ENCODE data around the gene NACC1. TPM values are rescaled to one million over a fixed set of nuclear protein-coding genes. Genes with fewer than 3 reads are reported as not detected.

NACC1 gene
- total and polyA plus RNA-seq, 2 of the 13 experiments (the other 11 are each of a cell fraction or from before 2014, with no cell fraction given) = 31.8 to 42.3 TPM

DNA sequence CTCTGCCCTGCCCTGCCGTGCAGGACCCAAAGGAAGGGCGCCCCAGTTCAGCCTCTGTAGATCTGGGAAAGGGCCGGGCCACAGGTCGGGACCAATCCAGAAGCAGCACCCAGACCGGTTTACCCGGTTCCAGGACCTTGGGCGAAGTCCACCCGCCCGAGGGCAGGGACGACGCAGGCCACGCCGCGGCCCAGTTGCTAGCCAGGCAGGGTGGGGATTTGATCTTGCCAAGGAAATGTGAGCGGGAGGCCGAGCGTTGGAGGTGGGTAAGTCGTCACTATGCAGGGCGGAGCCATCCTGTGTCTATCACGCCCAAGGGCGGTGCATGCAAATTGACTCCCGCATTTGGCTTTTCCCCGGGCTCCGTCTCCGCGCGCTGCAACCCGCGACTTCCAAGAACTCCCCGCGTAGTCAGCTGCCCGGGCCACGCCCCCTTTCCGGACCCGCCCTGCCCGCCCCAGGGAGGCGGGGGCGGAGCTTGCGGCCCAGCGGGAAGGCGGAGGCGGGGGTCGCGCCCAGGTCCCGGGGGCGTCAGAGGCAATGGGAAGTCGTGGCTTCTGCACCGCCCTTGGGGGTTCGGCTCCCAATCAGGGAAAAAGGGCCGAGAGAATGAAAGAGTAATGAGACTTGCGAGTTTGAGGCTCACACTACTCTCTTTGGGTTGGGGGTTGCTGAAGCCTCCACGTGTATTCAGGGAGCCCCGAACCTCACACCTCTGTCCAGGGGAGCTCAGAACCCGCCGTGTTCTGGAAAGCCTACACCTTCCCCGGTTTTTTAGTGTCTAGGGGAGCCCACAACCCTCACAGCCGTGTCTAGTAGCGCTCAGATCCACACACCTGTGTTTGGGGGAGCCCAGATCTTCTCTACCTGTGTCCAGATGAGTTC is 44.9 kb downstream of the NACC1 start (continued):
- TF ChIP-seq PHF20 (CRISPR knock-in tag; IDR thresholded peaks at IDR 0.05) (peak; percentile 61; the same call in 1 of the 2 replicates), HNRNPLL (IDR thresholded peaks at IDR 0.05; ENCODE audit: low read depth, low read length, poor library complexity, severe bottlenecking) (peak; percentile 83), ELF1 (CRISPR knock-in tag; IDR thresholded peaks at IDR 0.05) (peak; percentile 70), CCDC6 (CRISPR knock-in tag; IDR thresholded peaks at IDR 0.05) (peak; percentile 76), ZMYM2 (CRISPR knock-in tag; IDR thresholded peaks at IDR 0.05) (peak; percentile 99)
- TF ChIP-seq, protein P1, sequence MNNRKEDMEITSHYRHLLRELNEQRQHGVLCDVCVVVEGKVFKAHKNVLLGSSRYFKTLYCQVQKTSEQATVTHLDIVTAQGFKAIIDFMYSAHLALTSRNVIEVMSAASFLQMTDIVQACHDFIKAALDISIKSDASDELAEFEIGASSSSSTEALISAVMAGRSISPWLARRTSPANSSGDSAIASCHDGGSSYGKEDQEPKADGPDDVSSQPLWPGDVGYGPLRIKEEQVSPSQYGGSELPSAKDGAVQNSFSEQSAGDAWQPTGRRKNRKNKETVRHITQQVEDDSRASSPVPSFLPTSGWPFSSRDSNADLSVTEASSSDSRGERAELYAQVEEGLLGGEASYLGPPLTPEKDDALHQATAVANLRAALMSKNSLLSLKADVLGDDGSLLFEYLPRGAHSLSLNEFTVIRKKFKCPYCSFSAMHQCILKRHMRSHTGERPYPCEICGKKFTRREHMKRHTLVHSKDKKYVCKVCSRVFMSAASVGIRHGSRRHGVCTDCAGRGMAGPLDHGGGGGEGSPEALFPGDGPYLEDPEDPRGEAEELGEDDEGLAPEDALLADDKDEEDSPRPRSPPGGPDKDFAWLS (CRISPR knock-in tag; IDR thresholded peaks at IDR 0.05; ENCODE audit: borderline replicate concordance) = no peak
- TF ChIP-seq, protein P2, sequence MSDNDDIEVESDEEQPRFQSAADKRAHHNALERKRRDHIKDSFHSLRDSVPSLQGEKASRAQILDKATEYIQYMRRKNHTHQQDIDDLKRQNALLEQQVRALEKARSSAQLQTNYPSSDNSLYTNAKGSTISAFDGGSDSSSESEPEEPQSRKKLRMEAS (IDR thresholded peaks at IDR 0.05) = peak; percentile 65
- TF ChIP-seq, protein P3, sequence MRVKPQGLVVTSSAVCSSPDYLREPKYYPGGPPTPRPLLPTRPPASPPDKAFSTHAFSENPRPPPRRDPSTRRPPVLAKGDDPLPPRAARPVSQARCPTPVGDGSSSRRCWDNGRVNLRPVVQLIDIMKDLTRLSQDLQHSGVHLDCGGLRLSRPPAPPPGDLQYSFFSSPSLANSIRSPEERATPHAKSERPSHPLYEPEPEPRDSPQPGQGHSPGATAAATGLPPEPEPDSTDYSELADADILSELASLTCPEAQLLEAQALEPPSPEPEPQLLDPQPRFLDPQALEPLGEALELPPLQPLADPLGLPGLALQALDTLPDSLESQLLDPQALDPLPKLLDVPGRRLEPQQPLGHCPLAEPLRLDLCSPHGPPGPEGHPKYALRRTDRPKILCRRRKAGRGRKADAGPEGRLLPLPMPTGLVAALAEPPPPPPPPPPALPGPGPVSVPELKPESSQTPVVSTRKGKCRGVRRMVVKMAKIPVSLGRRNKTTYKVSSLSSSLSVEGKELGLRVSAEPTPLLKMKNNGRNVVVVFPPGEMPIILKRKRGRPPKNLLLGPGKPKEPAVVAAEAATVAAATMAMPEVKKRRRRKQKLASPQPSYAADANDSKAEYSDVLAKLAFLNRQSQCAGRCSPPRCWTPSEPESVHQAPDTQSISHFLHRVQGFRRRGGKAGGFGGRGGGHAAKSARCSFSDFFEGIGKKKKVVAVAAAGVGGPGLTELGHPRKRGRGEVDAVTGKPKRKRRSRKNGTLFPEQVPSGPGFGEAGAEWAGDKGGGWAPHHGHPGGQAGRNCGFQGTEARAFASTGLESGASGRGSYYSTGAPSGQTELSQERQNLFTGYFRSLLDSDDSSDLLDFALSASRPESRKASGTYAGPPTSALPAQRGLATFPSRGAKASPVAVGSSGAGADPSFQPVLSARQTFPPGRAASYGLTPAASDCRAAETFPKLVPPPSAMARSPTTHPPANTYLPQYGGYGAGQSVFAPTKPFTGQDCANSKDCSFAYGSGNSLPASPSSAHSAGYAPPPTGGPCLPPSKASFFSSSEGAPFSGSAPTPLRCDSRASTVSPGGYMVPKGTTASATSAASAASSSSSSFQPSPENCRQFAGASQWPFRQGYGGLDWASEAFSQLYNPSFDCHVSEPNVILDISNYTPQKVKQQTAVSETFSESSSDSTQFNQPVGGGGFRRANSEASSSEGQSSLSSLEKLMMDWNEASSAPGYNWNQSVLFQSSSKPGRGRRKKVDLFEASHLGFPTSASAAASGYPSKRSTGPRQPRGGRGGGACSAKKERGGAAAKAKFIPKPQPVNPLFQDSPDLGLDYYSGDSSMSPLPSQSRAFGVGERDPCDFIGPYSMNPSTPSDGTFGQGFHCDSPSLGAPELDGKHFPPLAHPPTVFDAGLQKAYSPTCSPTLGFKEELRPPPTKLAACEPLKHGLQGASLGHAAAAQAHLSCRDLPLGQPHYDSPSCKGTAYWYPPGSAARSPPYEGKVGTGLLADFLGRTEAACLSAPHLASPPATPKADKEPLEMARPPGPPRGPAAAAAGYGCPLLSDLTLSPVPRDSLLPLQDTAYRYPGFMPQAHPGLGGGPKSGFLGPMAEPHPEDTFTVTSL (CRISPR knock-in tag; IDR thresholded peaks at IDR 0.05; ENCODE audit: borderline replicate concordance) = peak; percentile 59; the same call in 1 of the 2 replicates
- TF ChIP-seq, protein P4, sequence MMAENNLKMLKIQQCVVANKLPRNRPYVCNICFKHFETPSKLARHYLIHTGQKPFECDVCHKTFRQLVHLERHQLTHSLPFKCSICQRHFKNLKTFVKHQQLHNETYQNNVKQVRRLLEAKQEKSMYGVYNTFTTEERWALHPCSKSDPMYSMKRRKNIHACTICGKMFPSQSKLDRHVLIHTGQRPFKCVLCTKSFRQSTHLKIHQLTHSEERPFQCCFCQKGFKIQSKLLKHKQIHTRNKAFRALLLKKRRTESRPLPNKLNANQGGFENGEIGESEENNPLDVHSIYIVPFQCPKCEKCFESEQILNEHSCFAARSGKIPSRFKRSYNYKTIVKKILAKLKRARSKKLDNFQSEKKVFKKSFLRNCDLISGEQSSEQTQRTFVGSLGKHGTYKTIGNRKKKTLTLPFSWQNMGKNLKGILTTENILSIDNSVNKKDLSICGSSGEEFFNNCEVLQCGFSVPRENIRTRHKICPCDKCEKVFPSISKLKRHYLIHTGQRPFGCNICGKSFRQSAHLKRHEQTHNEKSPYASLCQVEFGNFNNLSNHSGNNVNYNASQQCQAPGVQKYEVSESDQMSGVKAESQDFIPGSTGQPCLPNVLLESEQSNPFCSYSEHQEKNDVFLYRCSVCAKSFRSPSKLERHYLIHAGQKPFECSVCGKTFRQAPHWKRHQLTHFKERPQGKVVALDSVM (CRISPR knock-in tag; IDR thresholded peaks at IDR 0.05) = peak; percentile 77
- TF ChIP-seq, protein P5, sequence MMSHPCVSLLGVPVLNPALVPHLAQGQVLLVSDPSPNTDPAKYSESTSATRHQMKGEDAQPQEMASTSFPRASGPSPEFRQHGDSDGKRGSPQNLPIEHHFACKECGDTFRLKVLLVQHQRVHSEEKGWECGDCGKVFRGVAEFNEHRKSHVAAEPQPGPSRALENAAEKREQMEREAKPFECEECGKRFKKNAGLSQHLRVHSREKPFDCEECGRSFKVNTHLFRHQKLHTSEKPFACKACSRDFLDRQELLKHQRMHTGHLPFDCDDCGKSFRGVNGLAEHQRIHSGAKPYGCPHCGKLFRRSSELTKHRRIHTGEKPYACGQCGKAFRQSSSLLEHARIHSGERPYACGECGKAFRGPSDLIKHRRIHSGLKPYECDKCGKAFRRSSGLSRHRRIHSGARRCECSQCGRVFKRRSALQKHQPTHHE (CRISPR knock-in tag; IDR thresholded peaks at IDR 0.05; ENCODE audit: borderline replicate concordance) = peak; percentile 75; the same call in 1 of the 2 replicates
- TF ChIP-seq, protein P6, sequence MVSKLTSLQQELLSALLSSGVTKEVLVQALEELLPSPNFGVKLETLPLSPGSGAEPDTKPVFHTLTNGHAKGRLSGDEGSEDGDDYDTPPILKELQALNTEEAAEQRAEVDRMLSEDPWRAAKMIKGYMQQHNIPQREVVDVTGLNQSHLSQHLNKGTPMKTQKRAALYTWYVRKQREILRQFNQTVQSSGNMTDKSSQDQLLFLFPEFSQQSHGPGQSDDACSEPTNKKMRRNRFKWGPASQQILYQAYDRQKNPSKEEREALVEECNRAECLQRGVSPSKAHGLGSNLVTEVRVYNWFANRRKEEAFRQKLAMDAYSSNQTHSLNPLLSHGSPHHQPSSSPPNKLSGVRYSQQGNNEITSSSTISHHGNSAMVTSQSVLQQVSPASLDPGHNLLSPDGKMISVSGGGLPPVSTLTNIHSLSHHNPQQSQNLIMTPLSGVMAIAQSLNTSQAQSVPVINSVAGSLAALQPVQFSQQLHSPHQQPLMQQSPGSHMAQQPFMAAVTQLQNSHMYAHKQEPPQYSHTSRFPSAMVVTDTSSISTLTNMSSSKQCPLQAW (CRISPR knock-in tag; IDR thresholded peaks at IDR 0.05) = peak; percentile 95
- TF ChIP-seq, protein P7, sequence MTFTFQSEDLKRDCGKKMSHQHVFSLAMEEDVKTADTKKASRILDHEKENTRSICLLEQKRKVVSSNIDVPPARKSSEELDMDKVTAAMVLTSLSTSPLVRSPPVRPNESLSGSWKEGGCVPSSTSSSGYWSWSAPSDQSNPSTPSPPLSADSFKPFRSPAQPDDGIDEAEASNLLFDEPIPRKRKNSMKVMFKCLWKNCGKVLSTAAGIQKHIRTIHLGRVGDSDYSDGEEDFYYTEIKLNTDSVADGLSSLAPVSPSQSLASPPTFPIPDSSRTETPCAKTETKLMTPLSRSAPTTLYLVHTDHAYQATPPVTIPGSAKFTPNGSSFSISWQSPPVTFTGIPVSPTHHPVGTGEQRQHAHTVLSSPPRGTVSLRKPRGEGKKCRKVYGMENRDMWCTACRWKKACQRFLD (CRISPR knock-in tag; IDR thresholded peaks at IDR 0.05; ENCODE audit: borderline replicate concordance) = peak; percentile 59; the same call in 1 of the 2 replicates

Measured in HepG2 (cell line).